Thyroid gland (tissue), 4 donors: ENCODE measurements around the gene ARFGEF3. TPM values are rescaled to one million over a fixed set of nuclear protein-coding genes. Genes with fewer than 3 reads are reported as not detected.

Experiments
- DNase-seq, 2 donors: peaks; one replicate each; pipeline ENCODE4 v3.0.0-alpha.2; 2019
- H3K27ac ChIP-seq, 3 donors: fragments of 200-600 bp; sonication (generic); 1 replicate in 2 of 3; 2 replicates in 1 of 3; pipeline ENCODE4 v1.5.1; 2016 to 2019; ENCODE audit warnings: mild to moderate bottlenecking in 1 of 3, moderate library complexity in 1 of 3
- H3K27me3 ChIP-seq: fragments of 200-600 bp; sonication (generic); one replicate; pipeline ENCODE4 v1.5.1; 2019
- H3K36me3 ChIP-seq, 2 donors: fragments of 200-600 bp; sonication (generic); one replicate each; pipeline ENCODE4 v1.5.1; 2016 to 2019
- H3K4me1 ChIP-seq, 2 donors: fragments of 200-600 bp; sonication (generic); one replicate each; pipeline ENCODE4 v1.5.1; 2017 to 2019
- H3K4me3 ChIP-seq, 3 donors: fragments of 200-600 bp; sonication (generic); replicated peaks in 1 of 3; 1 replicate in 2 of 3; 2 replicates in 1 of 3; pipeline ENCODE4 v1.5.1; 2016; ENCODE audit warnings: mild to moderate bottlenecking in 1 of 3
- H3K9me3 ChIP-seq: fragments of 200-600 bp; sonication (generic); one replicate; pipeline ENCODE4 v1.5.1; 2017
- POLR2A ChIP-seq, 2 donors: fragments of 450-650 bp; IDR thresholded peaks; one replicate each; pipeline ENCODE4 v1.6.1; 2017; ENCODE audit warnings: antibody characterized with exemption in 2 of 2, mild to moderate bottlenecking in 2 of 2, moderate library complexity in 1 of 2
- WGBS, 2 donors: methylation state at CpG; one replicate each; pipeline ENCODE4 v1.1.5; 2017; 5-methylcytosine and 5-hydroxymethylcytosine counted together
- intact Hi-C: fragments of 100-400 bp; cut with DNase I; formaldehyde crosslinking; loops from one replicate; pipeline ENCODE4 v1.15.1; 2023
- total RNA-seq, 4 donors: library from RNA; depleted of rRNA; stranded (reverse); fragments of >200 nt; gene quantifications; one replicate each; pipeline ENCODE4 v1.2.3, GENCODE V29; 2016
- TF ChIP-seq, protein P1 (sequence below), 6 experiments: fragments of 200-600 bp in 3 of 6; fragments of 450-650 bp in 3 of 6; sonication (generic) in 3 of 6; IDR thresholded peaks; one replicate each; pipeline ENCODE4 v1.5.1; 2016 to 2019; ENCODE audit warnings: antibody characterized with exemption in 6 of 6, mild to moderate bottlenecking in 2 of 6, inconsistent platforms in 1 of 6, moderate library complexity in 1 of 6

Gene ARFGEF3
- total RNA-seq, 4 donors from 2014 or later: 2.4 to 7.2 (median 4.4) TPM

DNA sequence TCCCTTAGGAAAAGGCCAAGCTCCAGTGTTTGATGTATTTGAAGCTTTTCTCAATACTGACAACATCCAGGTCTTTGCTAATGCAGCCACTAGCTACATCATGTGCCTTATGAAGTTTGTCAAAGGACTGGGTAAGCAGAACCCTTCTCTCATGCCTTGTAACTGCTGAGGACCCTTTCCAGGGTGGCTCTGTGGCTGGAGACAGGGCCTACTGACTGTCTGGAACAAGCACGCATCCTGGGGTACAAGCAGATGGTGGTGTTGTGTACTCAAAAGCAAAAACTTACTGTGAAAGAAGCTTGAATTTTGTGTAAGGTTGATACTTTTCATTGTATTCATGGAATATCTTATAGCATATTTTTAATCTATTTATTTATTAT, 147.0 kb downstream of the ARFGEF3 start:
- TF ChIP-seq, protein P1, sequence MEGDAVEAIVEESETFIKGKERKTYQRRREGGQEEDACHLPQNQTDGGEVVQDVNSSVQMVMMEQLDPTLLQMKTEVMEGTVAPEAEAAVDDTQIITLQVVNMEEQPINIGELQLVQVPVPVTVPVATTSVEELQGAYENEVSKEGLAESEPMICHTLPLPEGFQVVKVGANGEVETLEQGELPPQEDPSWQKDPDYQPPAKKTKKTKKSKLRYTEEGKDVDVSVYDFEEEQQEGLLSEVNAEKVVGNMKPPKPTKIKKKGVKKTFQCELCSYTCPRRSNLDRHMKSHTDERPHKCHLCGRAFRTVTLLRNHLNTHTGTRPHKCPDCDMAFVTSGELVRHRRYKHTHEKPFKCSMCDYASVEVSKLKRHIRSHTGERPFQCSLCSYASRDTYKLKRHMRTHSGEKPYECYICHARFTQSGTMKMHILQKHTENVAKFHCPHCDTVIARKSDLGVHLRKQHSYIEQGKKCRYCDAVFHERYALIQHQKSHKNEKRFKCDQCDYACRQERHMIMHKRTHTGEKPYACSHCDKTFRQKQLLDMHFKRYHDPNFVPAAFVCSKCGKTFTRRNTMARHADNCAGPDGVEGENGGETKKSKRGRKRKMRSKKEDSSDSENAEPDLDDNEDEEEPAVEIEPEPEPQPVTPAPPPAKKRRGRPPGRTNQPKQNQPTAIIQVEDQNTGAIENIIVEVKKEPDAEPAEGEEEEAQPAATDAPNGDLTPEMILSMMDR (IDR thresholded peaks at IDR 0.05): no peak
- TF ChIP-seq POLR2A (IDR thresholded peaks at IDR 0.05): no peak
- no peaks in the 10 kb centered on the region for H3K27me3 ChIP-seq
- WGBS, 2 donors: 100% methylated on average over 1 of the region's 1 CpG
- DNase-seq: no peak
- no peaks in the 10 kb centered on the region for H3K4me1 ChIP-seq
- no peaks in the 10 kb centered on the region for H3K9me3 ChIP-seq
- H3K36me3 ChIP-seq: no peaks in the 10 kb centered on the region
- no peak overlapping the region for H3K4me3 ChIP-seq
- intact Hi-C loops: no loop called here
- H3K27ac ChIP-seq: no peak overlapping the region

DNA sequence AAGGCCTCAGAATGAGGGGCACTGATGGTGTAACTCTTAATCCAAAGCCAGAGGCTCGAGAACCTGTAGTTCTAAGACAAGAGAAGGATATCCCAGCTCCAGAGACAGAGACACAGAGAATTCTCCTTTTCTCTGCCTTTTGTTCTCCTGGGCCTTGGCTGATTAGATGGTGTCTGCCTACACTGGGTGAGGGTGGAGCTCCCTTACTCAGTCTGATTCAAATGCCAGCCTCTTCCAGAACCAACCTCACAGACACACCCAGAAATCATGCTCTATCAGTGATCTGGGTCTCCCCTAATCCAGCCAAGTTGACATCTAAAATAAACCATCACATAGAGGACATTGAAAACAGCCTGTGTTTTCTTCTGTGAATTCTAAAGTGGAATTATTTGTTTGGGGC, 148.0 kb downstream of the ARFGEF3 start:
- H3K36me3 ChIP-seq: no peaks in the 10 kb centered on the region
- intact Hi-C loops: no loop called here
- no peaks in the 10 kb centered on the region for H3K9me3 ChIP-seq
- 83 to 100% methylated on average over 1 of the region's 1 CpG for WGBS, 2 donors
- no peak for DNase-seq
- H3K4me1 ChIP-seq: no peaks in the 10 kb centered on the region
- no peaks in the 10 kb centered on the region for H3K27me3 ChIP-seq
- H3K27ac ChIP-seq: no peak overlapping the region
- H3K4me3 ChIP-seq: no peak overlapping the region
- TF ChIP-seq, protein P1 (IDR thresholded peaks at IDR 0.05): no peak
- no peak for TF ChIP-seq POLR2A (IDR thresholded peaks at IDR 0.05)

DNA sequence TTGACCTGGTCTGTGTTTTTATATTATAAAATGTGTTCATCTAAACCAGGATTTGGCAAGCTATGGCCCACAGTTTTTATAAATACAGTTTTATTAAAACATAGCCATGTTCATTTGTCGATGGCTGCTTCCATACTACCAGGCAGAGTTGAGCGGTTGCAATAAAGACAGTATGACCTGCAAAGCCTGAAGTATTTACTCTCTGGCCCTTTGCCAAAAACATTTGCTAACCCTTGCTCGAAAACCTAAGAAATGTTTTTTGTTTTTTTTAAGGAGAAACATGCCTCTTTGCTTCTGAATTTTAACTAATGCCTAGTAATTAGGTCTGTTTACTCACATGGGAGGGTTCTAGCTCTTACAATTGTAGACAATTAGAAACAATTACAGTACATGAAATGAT, 148.6 kb downstream of the ARFGEF3 start:
- Histone ChIP-seq H3K4me1 (no peaks in the 10 kb centered on the region), H3K4me3 (no peak overlapping the region), H3K9me3 (no peaks in the 10 kb centered on the region), H3K27me3 (no peaks in the 10 kb centered on the region), H3K36me3 (no peaks in the 10 kb centered on the region), H3K27ac (no peak overlapping the region)
- WGBS, 2 donors: 38 to 65% methylated on average over 3 of the region's 3 CpGs
- no peak for DNase-seq
- TF ChIP-seq, protein P1 (IDR thresholded peaks at IDR 0.05): no peak
- TF ChIP-seq POLR2A (IDR thresholded peaks at IDR 0.05): no peak
- intact Hi-C loops: no loop called here

DNA sequence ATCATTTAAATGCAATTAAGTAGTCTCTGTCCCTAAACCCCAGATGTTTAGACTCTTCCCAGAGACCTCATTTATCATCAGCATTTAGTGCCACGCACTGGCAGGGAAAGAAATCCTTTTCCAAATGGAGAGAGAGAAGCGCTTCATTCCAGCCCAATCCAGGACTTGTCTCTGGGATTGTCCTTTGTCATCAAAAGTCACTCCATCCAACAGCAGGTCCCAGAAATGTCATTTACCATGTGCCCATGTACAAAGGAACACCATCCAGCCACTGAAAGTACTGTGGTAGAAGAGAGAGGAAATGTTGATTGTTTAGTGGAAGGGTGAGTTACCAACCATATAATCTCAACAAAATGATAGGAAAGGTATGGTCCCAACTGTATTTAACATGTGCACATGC, 149.1 kb downstream of the ARFGEF3 start:
- H3K36me3 ChIP-seq: no peaks in the 10 kb centered on the region
- H3K27me3 ChIP-seq: no peaks in the 10 kb centered on the region
- H3K9me3 ChIP-seq: no peaks in the 10 kb centered on the region
- WGBS, 2 donors: 84 to 91% methylated on average over 2 of the region's 2 CpGs
- H3K4me3 ChIP-seq: no peak overlapping the region
- H3K27ac ChIP-seq: no peak overlapping the region
- DNase-seq: no peak
- intact Hi-C loops: no loop called here
- no peaks in the 10 kb centered on the region for H3K4me1 ChIP-seq
- no peak for TF ChIP-seq POLR2A (IDR thresholded peaks at IDR 0.05)
- TF ChIP-seq, protein P1 (IDR thresholded peaks at IDR 0.05): no peak

DNA sequence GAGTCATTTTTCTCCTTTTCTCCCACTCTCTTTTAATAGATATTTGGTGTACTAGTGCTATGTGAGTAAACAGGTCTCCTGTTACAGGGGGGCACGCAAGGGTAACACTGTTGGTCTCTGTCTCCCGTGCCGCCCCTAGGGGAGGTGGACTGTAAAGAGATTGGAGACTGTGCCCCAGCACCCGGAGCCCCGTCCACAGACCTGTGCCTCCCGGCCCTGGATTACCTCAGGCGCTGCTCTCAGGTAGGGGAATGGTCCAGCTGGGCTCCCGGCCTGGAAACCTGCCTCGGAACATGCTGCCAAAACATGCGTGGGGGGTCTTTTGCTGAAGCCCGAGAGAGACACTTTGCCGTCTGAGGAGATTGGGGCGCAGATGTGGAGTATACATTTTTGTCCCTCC, 149.5 kb downstream of the ARFGEF3 start:
- TF ChIP-seq, protein P1 (IDR thresholded peaks at IDR 0.05): no peak
- TF ChIP-seq POLR2A (IDR thresholded peaks at IDR 0.05): no peak
- Histone ChIP-seq H3K4me1 (no peaks in the 10 kb centered on the region), H3K9me3 (no peaks in the 10 kb centered on the region), H3K27me3 (no peaks in the 10 kb centered on the region), H3K36me3 (no peaks in the 10 kb centered on the region), H3K4me3 (no peak overlapping the region), H3K27ac (no peak overlapping the region)
- WGBS, 2 donors: 93 to 97% methylated on average over 13 of the region's 13 CpGs
- no peak for DNase-seq
- intact Hi-C loops: no loop called here
